GM21360 (cell line): Measurements from ENCODE around the gene COL6A2.
"Not testable (repeated sequence)": the region's sequence is repeated elsewhere in the genome, so short reads cannot be mapped to it uniquely, and the experiment has no call there.

ENCODE experiments used
- ATAC-seq: cut with Tn5 transposase; IDR thresholded peaks from one replicate; pipeline ENCODE4 v1.9.1; 2021; ENCODE audit warnings: mild to moderate bottlenecking, moderate library complexity; ENCODE audit not compliant: unreplicated experiment

COL6A2 gene

GRCh38 chr21:46168659-46169386, 70.9 kb downstream of the COL6A2 start:
- no peak for ATAC-seq

- ATAC-seq, result not testable (repeated sequence)
Measured at GRCh38 chr21:46170436-46171193, 72.7 kb downstream of the COL6A2 start.

DNA sequence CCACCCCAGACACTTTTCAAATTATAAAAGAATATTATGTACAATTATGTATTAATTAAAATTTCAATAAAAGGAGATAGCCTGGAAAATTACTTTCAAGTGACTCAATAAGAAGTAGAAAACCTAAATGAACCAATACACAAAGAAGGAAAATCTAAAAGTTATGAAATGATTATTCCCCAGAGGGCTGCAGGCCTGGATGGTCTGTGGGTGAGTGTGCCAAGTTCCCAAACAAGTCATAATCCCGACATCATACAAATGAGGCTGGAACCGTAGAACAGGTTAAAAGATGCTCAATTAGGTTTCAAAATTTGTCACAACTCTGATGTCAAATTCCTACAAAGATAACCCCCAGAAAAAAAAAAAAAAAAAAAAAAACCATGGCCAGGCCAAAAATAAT, 73.7 kb downstream of the COL6A2 start:
- ATAC-seq, result no peak

GRCh38 chr21:46171996-46172862, 74.3 kb downstream of the COL6A2 start:
- no peak for ATAC-seq

DNA sequence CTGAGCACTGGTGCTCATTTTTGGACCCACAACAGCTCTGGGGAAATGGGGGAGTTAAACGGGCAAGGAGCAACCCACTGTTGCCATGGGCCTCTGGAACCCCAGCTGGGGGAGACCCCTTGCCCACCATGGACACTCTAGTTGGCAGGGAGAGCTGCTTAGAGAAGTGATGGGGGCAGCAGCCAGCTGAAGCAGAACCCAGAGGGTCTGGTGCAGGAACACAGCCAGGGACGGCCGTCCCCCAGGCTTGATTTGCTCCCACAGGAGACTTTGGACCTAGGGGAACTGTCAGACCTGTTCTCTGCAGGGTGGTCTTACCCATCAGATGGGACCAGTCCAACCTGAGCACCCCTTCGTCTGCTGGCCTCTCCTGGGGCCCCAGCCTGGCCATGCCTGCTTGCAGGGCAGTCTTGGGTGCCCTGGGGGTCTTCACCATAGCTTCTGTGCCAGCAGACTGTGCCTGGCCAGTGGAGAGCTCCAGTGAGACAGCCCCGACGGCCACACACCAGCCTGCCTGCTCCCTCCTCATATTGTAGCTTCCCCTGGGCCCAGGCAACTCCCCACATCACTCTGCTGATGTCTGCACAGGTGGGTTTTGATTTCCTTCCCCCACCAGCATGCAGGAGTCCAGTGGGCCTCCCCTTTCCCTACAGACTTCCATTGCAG, 75.1 kb downstream of the COL6A2 start:
- no peak for ATAC-seq

DNA sequence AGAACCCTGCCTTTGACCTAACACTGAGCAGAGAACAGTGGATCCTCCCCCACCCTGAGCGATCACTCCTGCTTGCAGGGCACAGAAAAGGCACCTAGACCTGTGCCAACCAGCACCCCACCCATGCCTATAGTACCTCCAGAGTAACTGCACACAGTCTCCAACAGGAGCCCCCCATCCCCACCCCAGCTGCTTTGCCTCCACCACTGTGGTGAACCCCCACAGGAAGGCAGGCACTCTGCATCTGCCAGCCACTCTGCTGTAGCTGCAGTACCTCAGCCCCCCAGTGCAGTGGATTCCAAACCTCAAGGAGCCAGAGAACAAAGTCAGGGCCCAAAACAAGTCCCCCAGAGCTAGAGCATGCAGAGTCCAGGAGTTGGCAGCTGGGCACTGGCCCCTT, 75.7 kb downstream of the COL6A2 start:
- ATAC-seq, result no peak

DNA sequence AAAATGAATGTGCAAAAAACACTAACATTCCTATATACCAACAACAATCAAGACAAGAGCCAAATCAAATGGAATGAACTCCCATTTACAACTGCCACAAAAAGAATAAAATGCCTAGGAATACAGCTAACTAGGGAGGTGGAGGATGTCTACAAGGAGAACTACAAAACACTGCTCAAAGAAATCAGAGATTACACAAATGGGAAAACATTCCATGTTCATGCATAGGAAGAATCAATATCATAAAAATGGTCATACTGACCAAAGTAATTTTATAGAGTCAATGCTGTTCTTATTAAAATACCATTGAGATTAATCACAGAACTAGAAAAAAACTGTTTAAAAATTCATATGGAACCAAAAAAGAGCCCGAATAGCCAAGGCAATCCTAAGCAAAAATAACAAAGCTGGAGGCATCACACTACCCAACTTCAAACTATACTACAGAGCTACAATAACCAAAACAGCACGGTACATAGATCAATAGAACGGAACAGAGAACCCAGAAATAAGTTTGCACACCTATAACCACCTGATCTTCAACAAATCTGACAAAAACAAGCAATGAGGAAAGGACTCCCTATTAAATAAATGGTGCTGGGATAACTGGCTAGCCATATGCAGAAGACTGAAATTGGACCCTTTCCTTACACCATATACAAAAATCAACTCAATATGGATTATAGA, 78.7 kb downstream of the COL6A2 start:
- ATAC-seq, result not testable (repeated sequence)

GRCh38 chr21:46178961-46179360, 81.0 kb downstream of the COL6A2 start:
- ATAC-seq, result no peak
